Smooth muscle cell (in vitro differentiated cells): ENCODE data around the gene CASP9. TPM values are rescaled to one million over a fixed set of nuclear protein-coding genes. Genes with fewer than 3 reads are reported as not detected.

ENCODE experiments used
- DNase-seq: peaks from one replicate; lab custom pipeline; 2025; ENCODE audit not compliant: unreplicated experiment; lab: John Stamatoyannopoulos, UW
- H2AFZ ChIP-seq: fragments of 200-600 bp; sonication (generic); 2 replicates; pipeline ENCODE4 v1.6.0; 2016; ENCODE audit warnings: antibody characterized with exemption, low read depth, mild to moderate bottlenecking
- H3F3A ChIP-seq: fragments of 200-600 bp; sonication (generic); 2 replicates; pipeline ENCODE4 v1.6.0; 2017; ENCODE audit warnings: antibody characterized with exemption, low read depth
- H3K27ac ChIP-seq: fragments of 200-600 bp; sonication (generic); 2 replicates; pipeline ENCODE4 v1.5.1; 2016; ENCODE audit warnings: low read depth, mild to moderate bottlenecking
- H3K27me3 ChIP-seq: fragments of 200-600 bp; sonication (generic); 2 replicates; pipeline ENCODE4 v1.6.1; 2016; ENCODE audit warnings: low read depth, mild to moderate bottlenecking
- H3K36me3 ChIP-seq: fragments of 200-600 bp; sonication (generic); 2 replicates; pipeline ENCODE4 v1.5.1; 2016; ENCODE audit warnings: low read depth
- H3K4me1 ChIP-seq: fragments of 200-600 bp; sonication (generic); 2 replicates; pipeline ENCODE4 v1.5.1; 2016; ENCODE audit warnings: low read depth
- H3K4me2 ChIP-seq: fragments of 200-600 bp; sonication (generic); 2 replicates; pipeline ENCODE4 v1.6.0; 2016; ENCODE audit warnings: mild to moderate bottlenecking
- H3K4me3 ChIP-seq: fragments of 200-600 bp; sonication (generic); 2 replicates; pipeline ENCODE4 v1.5.1; 2016; ENCODE audit warnings: mild to moderate bottlenecking
- H3K79me2 ChIP-seq: fragments of 200-600 bp; sonication (generic); 2 replicates; pipeline ENCODE4 v1.6.0; 2016; ENCODE audit warnings: low read depth, mild to moderate bottlenecking
- H3K9ac ChIP-seq: fragments of 200-600 bp; sonication (generic); 2 replicates; pipeline ENCODE4 v1.6.0; 2016; ENCODE audit warnings: low read depth
- H3K9me3 ChIP-seq: fragments of 200-600 bp; sonication (generic); replicated peaks from 2 replicates; pipeline ENCODE4 v1.5.1; 2016; ENCODE audit warnings: low read depth
- H4K20me1 ChIP-seq: fragments of 200-600 bp; sonication (generic); 2 replicates; pipeline ENCODE4 v1.6.0; 2016; ENCODE audit warnings: low read depth
- WGBS: methylation state at CpG from one replicate; pipeline ENCODE4 v1.1.7; 2016; ENCODE audit warnings: low lambda C conversion rate; 5-methylcytosine and 5-hydroxymethylcytosine counted together
- polyA plus RNA-seq: library from polyadenylated mRNA; unstranded; fragments of >200 nt; fragmentation: Nextera tagmentation; extraction: Ambion mirVana; gene quantifications from 2 replicates; pipeline ENCODE4 v1.2.1, GENCODE V29; 2016
- total RNA-seq: library from RNA; depleted of rRNA; stranded (reverse); fragments of >200 nt; gene quantifications from 2 replicates; pipeline ENCODE4 v1.2.3, GENCODE V29; 2014
- TF ChIP-seq, protein P1 (sequence below): fragments of 200-600 bp; sonication (generic); IDR thresholded peaks from 2 replicates; pipeline ENCODE4 v1.5.1; 2017; ENCODE audit warnings: borderline replicate concordance, mild to moderate bottlenecking, antibody characterized with exemption; ENCODE audit not compliant: insufficient read depth, poor library complexity, severe bottlenecking

CASP9 gene
- total and polyA plus RNA-seq, 2 experiments from 2014 or later: 4.2 to 4.8 TPM

DNA sequence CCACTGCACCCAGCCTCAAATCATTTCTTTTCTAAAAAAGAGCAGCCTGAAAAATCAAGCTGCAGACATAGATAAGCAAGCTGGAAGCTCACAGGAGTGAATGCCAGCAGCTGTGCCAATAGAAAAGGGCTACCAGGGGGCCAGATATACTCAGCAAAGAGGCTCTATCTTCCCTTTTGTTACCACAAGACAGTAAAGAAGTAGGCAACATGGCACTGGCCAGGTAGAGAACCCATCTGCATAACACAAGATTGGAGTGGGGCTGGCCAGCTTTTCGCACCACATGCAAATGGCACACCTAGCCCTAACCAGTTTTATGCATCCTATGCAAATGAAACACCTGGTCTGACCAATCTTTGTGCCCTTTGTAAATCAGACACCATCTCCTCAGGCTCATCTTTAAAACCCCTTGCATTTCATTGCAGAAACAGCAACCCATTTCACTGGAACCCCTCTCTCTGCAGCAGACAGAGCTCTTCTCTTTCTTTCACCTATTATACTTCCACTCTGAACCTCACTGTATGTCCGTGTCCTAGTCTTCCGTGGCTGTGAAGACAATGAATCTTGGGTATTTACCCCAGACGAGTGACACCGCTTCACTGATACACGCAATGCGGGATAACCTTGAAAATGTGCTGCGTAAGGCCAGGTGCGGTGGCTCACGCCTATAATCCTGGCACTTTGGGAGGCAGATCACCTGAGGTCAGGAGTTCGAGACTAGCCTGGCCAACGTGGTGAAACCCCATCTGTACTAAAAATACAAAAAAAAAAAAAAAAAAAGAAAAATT is 15.1 kb downstream of the CASP9 start:
- TF ChIP-seq, protein P1, sequence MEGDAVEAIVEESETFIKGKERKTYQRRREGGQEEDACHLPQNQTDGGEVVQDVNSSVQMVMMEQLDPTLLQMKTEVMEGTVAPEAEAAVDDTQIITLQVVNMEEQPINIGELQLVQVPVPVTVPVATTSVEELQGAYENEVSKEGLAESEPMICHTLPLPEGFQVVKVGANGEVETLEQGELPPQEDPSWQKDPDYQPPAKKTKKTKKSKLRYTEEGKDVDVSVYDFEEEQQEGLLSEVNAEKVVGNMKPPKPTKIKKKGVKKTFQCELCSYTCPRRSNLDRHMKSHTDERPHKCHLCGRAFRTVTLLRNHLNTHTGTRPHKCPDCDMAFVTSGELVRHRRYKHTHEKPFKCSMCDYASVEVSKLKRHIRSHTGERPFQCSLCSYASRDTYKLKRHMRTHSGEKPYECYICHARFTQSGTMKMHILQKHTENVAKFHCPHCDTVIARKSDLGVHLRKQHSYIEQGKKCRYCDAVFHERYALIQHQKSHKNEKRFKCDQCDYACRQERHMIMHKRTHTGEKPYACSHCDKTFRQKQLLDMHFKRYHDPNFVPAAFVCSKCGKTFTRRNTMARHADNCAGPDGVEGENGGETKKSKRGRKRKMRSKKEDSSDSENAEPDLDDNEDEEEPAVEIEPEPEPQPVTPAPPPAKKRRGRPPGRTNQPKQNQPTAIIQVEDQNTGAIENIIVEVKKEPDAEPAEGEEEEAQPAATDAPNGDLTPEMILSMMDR: no peak
- Histone ChIP-seq H3F3A (no peaks in the 10 kb centered on the region), H3K79me2 (no peaks in the 10 kb centered on the region), H3K27me3 (no peaks in the 10 kb centered on the region), H3K36me3 (no peaks in the 10 kb centered on the region), H3K9me3 (no peaks in the 10 kb centered on the region), H3K4me3 (no peak overlapping the region), H3K4me1 (no peaks in the 10 kb centered on the region), H3K4me2 (no peak overlapping the region), H3K27ac (no peak overlapping the region), H4K20me1 (no peaks in the 10 kb centered on the region), H3K9ac (no peak overlapping the region), H2AFZ (no peak overlapping the region)
- DNase-seq: no peak
- 76% methylated on average over 12 of the region's 12 CpGs for WGBS

DNA sequence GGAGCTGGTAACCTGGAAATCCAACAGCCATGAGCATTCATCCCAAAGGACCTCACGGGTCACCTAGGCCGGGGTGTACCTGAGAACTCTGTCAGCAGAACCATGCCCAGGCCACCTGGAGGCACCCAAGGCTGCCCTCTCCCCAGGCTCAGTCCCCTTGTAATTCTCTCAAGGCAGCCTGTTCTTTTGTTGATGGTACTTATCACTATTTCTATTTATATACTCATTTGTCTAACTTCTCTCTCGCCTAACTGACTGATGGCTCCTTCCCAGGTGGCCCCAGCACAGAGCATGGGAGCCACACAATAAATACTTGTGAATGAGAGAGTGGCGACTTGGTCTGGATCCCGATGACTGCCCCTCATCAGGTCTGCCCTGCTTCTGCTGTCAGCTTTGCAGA is 16.7 kb downstream of the CASP9 start:
- TF ChIP-seq, protein P1: no peak
- Histone ChIP-seq H3K4me3 (no peak overlapping the region), H2AFZ (no peak overlapping the region), H3K4me2 (no peak overlapping the region), H3K4me1 (no peaks in the 10 kb centered on the region), H3K36me3 (no peaks in the 10 kb centered on the region), H3K27ac (no peak overlapping the region), H3K9ac (no peak overlapping the region), H4K20me1 (no peaks in the 10 kb centered on the region), H3K79me2 (no peaks in the 10 kb centered on the region), H3F3A (no peaks in the 10 kb centered on the region), H3K27me3 (no peaks in the 10 kb centered on the region), H3K9me3 (no peaks in the 10 kb centered on the region)
- 84% methylated on average over 5 of the region's 5 CpGs for WGBS
- no peak for DNase-seq

DNA sequence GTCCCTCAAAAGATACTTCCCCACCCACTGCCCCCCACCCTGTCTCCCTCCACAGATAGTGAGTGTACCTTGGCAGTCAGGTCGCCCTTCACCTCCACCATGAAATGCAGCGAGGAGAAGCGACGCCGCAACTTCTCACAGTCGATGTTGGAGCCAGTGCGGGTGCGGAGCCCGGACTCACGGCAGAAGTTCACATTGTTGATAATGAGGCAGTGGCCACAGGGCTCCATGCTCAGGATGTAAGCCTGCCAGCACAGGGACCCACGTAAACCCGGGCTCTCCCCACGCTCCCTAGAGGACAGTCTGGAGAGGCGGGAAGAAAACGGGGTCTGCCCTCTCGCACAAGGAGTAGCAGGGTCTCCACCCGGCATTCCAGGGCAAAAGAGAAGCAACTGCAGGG is 17.2 kb downstream of the CASP9 start:
- Histone ChIP-seq H3K27me3 (no peaks in the 10 kb centered on the region), H3K36me3 (no peaks in the 10 kb centered on the region), H3F3A (no peaks in the 10 kb centered on the region), H3K4me3 (no peak overlapping the region), H3K9me3 (no peaks in the 10 kb centered on the region), H3K4me2 (no peak overlapping the region), H3K79me2 (no peaks in the 10 kb centered on the region), H3K9ac (no peak overlapping the region), H2AFZ (no peak overlapping the region), H4K20me1 (no peaks in the 10 kb centered on the region), H3K4me1 (no peaks in the 10 kb centered on the region), H3K27ac (no peak overlapping the region)
- WGBS: 96% methylated on average over 17 of the region's 17 CpGs
- DNase-seq: no peak
- TF ChIP-seq, protein P1: no peak

DNA sequence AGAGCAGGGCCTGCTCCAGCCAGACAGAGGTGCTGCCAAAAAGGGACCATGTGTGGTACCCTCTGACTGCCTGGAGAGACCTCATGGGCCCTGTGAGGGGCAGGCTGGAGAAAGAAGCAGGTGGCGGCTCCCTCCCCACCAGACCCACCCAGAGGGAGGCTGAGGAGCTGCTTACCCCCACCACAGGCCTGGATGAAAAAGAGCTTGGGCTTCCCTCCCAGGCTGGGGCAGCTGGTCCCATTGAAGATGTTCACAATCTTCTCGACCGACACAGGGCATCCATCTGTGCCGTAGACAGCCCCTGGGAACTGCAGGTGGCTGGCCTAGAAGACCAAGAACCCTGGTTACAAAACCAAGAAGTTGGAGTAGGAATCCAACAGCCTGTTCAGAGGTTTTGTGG is 19.6 kb downstream of the CASP9 start:
- Histone ChIP-seq H3K36me3 (no peaks in the 10 kb centered on the region), H3F3A (no peaks in the 10 kb centered on the region), H3K27ac (no peak overlapping the region), H3K4me1 (no peaks in the 10 kb centered on the region), H3K27me3 (no peaks in the 10 kb centered on the region), H2AFZ (no peak overlapping the region), H4K20me1 (no peaks in the 10 kb centered on the region), H3K79me2 (no peaks in the 10 kb centered on the region), H3K4me2 (no peak overlapping the region), H3K9me3 (no peaks in the 10 kb centered on the region), H3K4me3 (no peak overlapping the region), H3K9ac (no peak overlapping the region)
- WGBS: 98% methylated on average over 4 of the region's 4 CpGs
- no peak for DNase-seq
- TF ChIP-seq, protein P1: no peak
